Right lobe of liver (tissue), 6 donors: ENCODE measurements around the gene CRYGA. TPM values are rescaled to one million over a fixed set of nuclear protein-coding genes. Genes with fewer than 3 reads are reported as not detected.

ENCODE experiments used
- ATAC-seq, 4 donors: fragments of 200-7000 bp; cut with Tn5 transposase; one replicate each; pipeline ENCODE4 v1.9.1; 2020; ENCODE audit warnings: mild to moderate bottlenecking in 4 of 4, moderate library complexity in 4 of 4
- DNase-seq, 3 donors: peaks; one replicate each; pipeline ENCODE4 v3.0.0-alpha.2; 2020
- H3K27ac ChIP-seq, 3 donors: fragments of 200-600 bp; one replicate each; pipeline ENCODE4 v1.8.0; 2022
- H3K27me3 ChIP-seq, 2 donors: fragments of 200-600 bp; one replicate each; pipeline ENCODE4 v1.8.0; 2022
- H3K36me3 ChIP-seq, 4 donors: fragments of 200-600 bp; sonication (generic) in 1 of 4; one replicate each; pipeline versions ENCODE4 v1.5.1 to v1.8.0; 2017 to 2022; ENCODE audit warnings: control low read depth in 1 of 4
- H3K4me1 ChIP-seq, 4 donors: fragments of 200-600 bp; sonication (generic) in 1 of 4; one replicate each; pipeline versions ENCODE4 v1.5.1 to v1.8.0; 2017 to 2022; ENCODE audit warnings: control low read depth in 1 of 4
- H3K4me3 ChIP-seq, 3 donors: fragments of 200-600 bp; one replicate each; pipeline ENCODE4 v1.8.0; 2022
- H3K9me3 ChIP-seq, 4 donors: fragments of 200-600 bp; sonication (generic) in 1 of 4; one replicate each; pipeline versions ENCODE4 v1.5.1 to v1.8.0; 2017 to 2022; ENCODE audit warnings: control low read depth in 1 of 4
- CTCF ChIP-seq, 4 donors: fragments of 200-600 bp in 3 of 4; fragments of 450-650 bp in 1 of 4; IDR thresholded peaks; one replicate each; pipeline versions ENCODE4 v1.5.1 to v1.8.0; 2016 to 2022; ENCODE audit warnings: antibody characterized with exemption in 4 of 4, mild to moderate bottlenecking in 2 of 4
- POLR2A ChIP-seq: fragments of 450-650 bp; IDR thresholded peaks from one replicate; pipeline ENCODE4 v1.6.1; 2017; ENCODE audit warnings: antibody characterized with exemption, mild to moderate bottlenecking
- WGBS: methylation state at CpG from one replicate; pipeline ENCODE4 v1.1.6; 2018; ENCODE audit warnings: low coverage, low lambda C conversion rate; ENCODE audit not compliant: insufficient coverage; ENCODE audit errors: missing lambda C conversion rate; 5-methylcytosine and 5-hydroxymethylcytosine counted together
- intact Hi-C, 2 donors: fragments of 100-400 bp; cut with DNase I; formaldehyde crosslinking; loops; one replicate each; pipeline versions ENCODE4 v1.11.2 to v1.14.1; 2022
- total RNA-seq, 6 experiments: library from RNA; depleted of rRNA in 2 of 6; stranded (reverse); fragments of >200 nt in 2 of 6; fragmentation: NEBNext Ultra II Directional in 3 of 6; extraction: Animal tissue kit (Norgen Biotek cat#: 25700) in 3 of 6; gene quantifications; one replicate each; pipeline versions ENCODE4 v1.1.0 to v1.2.4, GENCODE V29; 2016 to 2023
- donor health status: DM: no; HTN: yes; CAD: no.
- donor health status: DM: no; HTN: no; CAD: no.
- donor health status: DM: no; HTN: no; CAD: no.
- donor health status: DM: no; HTN: yes; CAD: no.
- donor health status: DM: no; HTN: yes; CAD: no.

The CRYGA gene
- total RNA-seq, 6 experiments from 2014 or later, result not detected

- Histone ChIP-seq H3K4me3 (no peak overlapping the region), H3K36me3 (no peaks in the 10 kb centered on the region), H3K27ac (no peak overlapping the region), H3K27me3 (no peaks in the 10 kb centered on the region), H3K9me3 (no peaks in the 10 kb centered on the region), H3K4me1 (no peaks in the 10 kb centered on the region)
- 41% methylated on average over 5 of the region's 5 CpGs for WGBS
- DNase-seq (no peak), ATAC-seq (no peak)
- intact Hi-C loops, result no loop called here
- TF ChIP-seq CTCF (IDR thresholded peaks at IDR 0.05), result no peak
- TF ChIP-seq POLR2A, result no peak
These were observed 40.8 kb upstream of the CRYGA start for GRCh38 chr2:208204166-208204565.

- ATAC-seq (no peak), DNase-seq (no peak)
- H3K4me1 ChIP-seq, result no peaks in the 10 kb centered on the region
- H3K4me3 ChIP-seq, result no peak overlapping the region
- WGBS, result 72% methylated on average over 3 of the region's 3 CpGs
- no peak overlapping the region for H3K27ac ChIP-seq
- no peaks in the 10 kb centered on the region for H3K36me3 ChIP-seq
- TF ChIP-seq CTCF (IDR thresholded peaks at IDR 0.05) (no peak), POLR2A (no peak)
- intact Hi-C loops, result no loop called here
- no peaks in the 10 kb centered on the region for H3K27me3 ChIP-seq
- no peaks in the 10 kb centered on the region for H3K9me3 ChIP-seq
These were observed 32.1 kb upstream of the CRYGA start for GRCh38 chr2:208195531-208195930.

- no peak for DNase-seq
- no peak for ATAC-seq
- Histone ChIP-seq H3K9me3 (no peaks in the 10 kb centered on the region), H3K27me3 (no peaks in the 10 kb centered on the region), H3K4me1 (no peaks in the 10 kb centered on the region), H3K4me3 (no peak overlapping the region), H3K36me3 (no peaks in the 10 kb centered on the region), H3K27ac (no peak overlapping the region)
- TF ChIP-seq CTCF (IDR thresholded peaks at IDR 0.05) (no peak), POLR2A (no peak)
- 81% methylated on average over 8 of the region's 8 CpGs for WGBS
- intact Hi-C loops, result no loop called here
These were observed 29.3 kb upstream of the CRYGA start for GRCh38 chr2:208192611-208193236.

GRCh38 chr2:208189810-208190503 lies 26.6 kb upstream of the CRYGA start, which contains the start of gene C2orf80:
TSS of gene C2orf80 (minus strand) at chr2:208190030. CDS start at chr2:208186986, 3,044 bp downstream.
- Histone ChIP-seq H3K4me1 (no peaks in the 10 kb centered on the region), H3K27ac (no peak within 1 kb of the TSS), H3K36me3 (no peaks in the 10 kb centered on the region), H3K4me3 (no peak within 1 kb of the TSS), H3K9me3 (no peaks in the 10 kb centered on the region), H3K27me3 (no peaks in the 10 kb centered on the region)
- intact Hi-C loops, result no loop called here
- no peak for DNase-seq
- WGBS, result 83% methylated on average over 9 of the region's 10 CpGs
- TF ChIP-seq CTCF (IDR thresholded peaks at IDR 0.05) (no peak), POLR2A (no peak)
- no peak for ATAC-seq
